Renal pelvis (tissue), 3 donors: ENCODE results near the gene TMPRSS11E. TPM values are rescaled to one million over a fixed set of nuclear protein-coding genes. Genes with fewer than 3 reads are reported as not detected.

Experiments
- polyA plus RNA-seq, 3 donors: library from polyadenylated mRNA; unstranded; fragments of 120-200 nt; gene quantifications; one replicate each; pipeline ENCODE4 v1.2.1, GENCODE V29; 2013; ENCODE audit not compliant: insufficient read length in 3 of 3

The TMPRSS11E gene
- polyA plus RNA-seq, 3 donors, result 0.08 to 0.21 TPM; not detected in 1

Other genes with a start within 250 kb of the TMPRSS11E start
- gene TMPRSS11B, start 201.8 kb upstream of the TMPRSS11E start, polyA plus RNA-seq, result under 1 TPM in 2 of 3 donors, not detected in 1; 0.10 to 0.19 TPM
- 100 to 1,000 TPM; 158 to 204 (median 184) TPM for gene YTHDC1, start 97.4 kb upstream of the TMPRSS11E start, polyA plus RNA-seq
- gene UGT2B17, start 128.9 kb downstream of the TMPRSS11E start, polyA plus RNA-seq, result not detected
- gene UGT2B15, start 223.2 kb downstream of the TMPRSS11E start, polyA plus RNA-seq, result under 1 TPM in 1 of 3 donors, not detected in 2; 0.07 TPM